K562 (cell line): Measurements from ENCODE around the gene TMPRSS5. TPM values are rescaled to one million over a fixed set of nuclear protein-coding genes. Genes with fewer than 3 reads are reported as not detected.

Experiments used
- ARID1B ChIP-seq: fragments of 450-650 bp; IDR thresholded peaks from 2 replicates; pipeline ENCODE4 v1.6.1; 2016; ENCODE audit warnings: antibody characterized with exemption, mild to moderate bottlenecking, inconsistent platforms
- CBFA2T2 ChIP-seq: fragments of 450-650 bp; conservative IDR thresholded peaks from 2 replicates; pipeline ENCODE4 v1.6.1; 2017; ENCODE audit warnings: mild to moderate bottlenecking
- GATAD2A ChIP-seq: fragments of 450-650 bp; IDR thresholded peaks from 2 replicates; pipeline ENCODE4 v1.6.1; 2017
- HMGXB4 ChIP-seq: sonication (generic); formaldehyde crosslinking; IDR thresholded peaks from 2 replicates; pipeline ENCODE4 v1.8.1; 2023; ENCODE audit warnings: mild to moderate bottlenecking, missing genetic modification reagents
- MBD2 ChIP-seq: sonication (generic); IDR thresholded peaks from 2 replicates; pipeline ENCODE4 v1.6.1; 2016; ENCODE audit warnings: low read depth, borderline replicate concordance
- MCM2 ChIP-seq: fragments of 450-650 bp; IDR thresholded peaks from 2 replicates; pipeline ENCODE4 v1.6.1; 2017; ENCODE audit warnings: low read depth, mild to moderate bottlenecking
- MGA ChIP-seq: fragments of 450-650 bp; IDR thresholded peaks from 2 replicates; pipeline ENCODE4 v1.6.1; 2016; ENCODE audit warnings: mild to moderate bottlenecking, moderate library complexity
- RBM17 ChIP-seq: fragments of 200-400 bp; formaldehyde crosslinking; IDR thresholded peaks from 2 replicates; pipeline ENCODE4 v1.6.1; 2017; ENCODE audit warnings: low read depth, mild to moderate bottlenecking, low read length, borderline replicate concordance
- TFAP4 ChIP-seq: sonication (generic); formaldehyde crosslinking; IDR thresholded peaks from 2 replicates; pipeline ENCODE4 v1.8.0; 2022; ENCODE audit warnings: missing genetic modification reagents, mild to moderate bottlenecking, moderate library complexity, borderline replicate concordance
- ZFX ChIP-seq: sonication (generic); formaldehyde crosslinking; IDR thresholded peaks from 2 replicates; pipeline ENCODE4 v1.8.0; 2022; ENCODE audit warnings: mild to moderate bottlenecking, missing genetic modification reagents, moderate library complexity
- ZNF224 ChIP-seq: sonication (generic); formaldehyde crosslinking; IDR thresholded peaks from 2 replicates; pipeline ENCODE4 v1.8.0; 2022; ENCODE audit warnings: mild to moderate bottlenecking, missing genetic modification reagents
- ZNF280B ChIP-seq: fragments of 250-450 bp; sonication (Bioruptor Pico); IDR thresholded peaks from 2 replicates; pipeline ENCODE4 v1.5.1; 2021; ENCODE audit warnings: mild to moderate bottlenecking
- ZNF41 ChIP-seq: fragments of 250-450 bp; sonication (Bioruptor Pico); conservative IDR thresholded peaks from 2 replicates; pipeline ENCODE4 v1.4.0; 2020; ENCODE audit warnings: mild to moderate bottlenecking
- polyA plus RNA-seq, 8 experiments: library from polyadenylated mRNA; depleted of rRNA in 4 of 8; stranded (reverse) in 5 of 8; unstranded in 3 of 8; fragments of >200 nt; fragmentation: Nextera tagmentation in 2 of 8; fragmentation: Illumina TruSeq in 1 of 8; extraction: Ambion mirVana in 2 of 8; extraction: Trizol in 1 of 8; gene quantifications; 2 replicates each; pipeline versions ENCODE4 v1.2.1 to v1.2.3, GENCODE V29; 2011 to 2014; ENCODE audit warnings: inconsistent platforms in 1 of 8, missing spikeins in 1 of 8
- total RNA-seq, 7 experiments: library from RNA; depleted of rRNA in 6 of 7; stranded (reverse); fragments of >200 nt in 6 of 7; fragmentation: Illumina TruSeq in 2 of 7; extraction: Trizol in 2 of 7; gene quantifications; 2 replicates each; pipeline versions ENCODE4 v1.2.1 to v1.2.3, GENCODE V29; 2011 to 2021; ENCODE audit warnings: low replicate concordance in 1 of 7

The TMPRSS5 gene
- total and polyA plus RNA-seq, 9 of the 15 experiments (the other 6 are each of a cell fraction or from before 2014, with no cell fraction given) = 0.07 to 0.49 (median 0.17) TPM; not detected in 1

GRCh38 chr11:113681282-113681681 is 24.8 kb downstream of the TMPRSS5 start (continued):
- TF ChIP-seq MGA (peak; percentile 74), ARID1B (peak; percentile 61), ZNF280B (no peak), RBM17 (no peak), TFAP4 (CRISPR knock-in tag) (peak; percentile 70; the same call in 1 of the 2 replicates), ZNF41 (CRISPR knock-in tag) (no peak), MCM2 (no peak), ZFX (CRISPR knock-in tag) (peak; percentile 72), MBD2 (0 out of 2 replicates have a peak, but pooled peaks have one; percentile 13), CBFA2T2 (peak; percentile 60), ZNF224 (CRISPR knock-in tag) (no peak), GATAD2A (no peak), HMGXB4 (CRISPR knock-in tag) (no peak)
